SU-DHL-6 (cell line): ENCODE results near the gene POLA1.

ENCODE experiments used
- H2AFZ ChIP-seq: fragments of 200-600 bp; sonication (generic); 2 replicates; pipeline ENCODE4 v1.6.1; 2014; ENCODE audit warnings: low read depth, mild to moderate bottlenecking, moderate library complexity, mixed read lengths, antibody characterized with exemption, low read length; ENCODE audit not compliant: severe bottlenecking
- H3F3A ChIP-seq: fragments of 200-600 bp; shearing (Covaris generic); 2 replicates; pipeline ENCODE4 v1.6.0; 2016; ENCODE audit warnings: antibody characterized with exemption, mild to moderate bottlenecking; ENCODE audit not compliant: insufficient read depth
- H3K27ac ChIP-seq: fragments of 200-600 bp; sonication (generic); 2 replicates; pipeline ENCODE4 v1.5.1; 2016; ENCODE audit warnings: low read depth, mild to moderate bottlenecking, low read length, moderate library complexity, mixed read lengths
- H3K27me3 ChIP-seq: fragments of 200-600 bp; sonication (generic), shearing (Covaris generic); 2 replicates; pipeline ENCODE4 v1.6.0; 2014; ENCODE audit warnings: mild to moderate bottlenecking, low read length
- H3K36me3 ChIP-seq: fragments of 200-600 bp; sonication (generic); 2 replicates; pipeline ENCODE4 v1.6.1; 2014; ENCODE audit warnings: mild to moderate bottlenecking, low read length, mixed read lengths
- H3K4me2 ChIP-seq: fragments of 300-600, 200-600 bp; shearing (Covaris generic), sonication (generic); 2 replicates; pipeline ENCODE4 v1.6.0; 2014; ENCODE audit warnings: low read length, low read depth, mild to moderate bottlenecking; ENCODE audit not compliant: poor library complexity, severe bottlenecking
- H3K4me3 ChIP-seq: fragments of 200-600 bp; sonication (generic); 2 replicates; pipeline ENCODE4 v1.5.1; 2014; ENCODE audit warnings: antibody characterized with exemption, low read length, mild to moderate bottlenecking, mixed read lengths; ENCODE audit not compliant: insufficient read depth, poor library complexity, severe bottlenecking
- H3K79me2 ChIP-seq: fragments of 200-600 bp; sonication (generic); 2 replicates; pipeline ENCODE4 v1.6.1; 2014; ENCODE audit warnings: mild to moderate bottlenecking, low read length, moderate library complexity; ENCODE audit not compliant: insufficient read depth
- H3K9ac ChIP-seq: fragments of 200-600 bp; sonication (generic); 2 replicates; pipeline ENCODE4 v1.7.0; 2014; ENCODE audit warnings: mild to moderate bottlenecking, low read length
- H3K9me2 ChIP-seq: fragments of 200-600 bp; sonication (generic); replicated peaks from 2 replicates; pipeline ENCODE4 v1.6.1; 2014; ENCODE audit warnings: low read length; ENCODE audit not compliant: insufficient read depth
- H3K9me3 ChIP-seq: fragments of 200-600 bp; sonication (generic); 2 replicates; pipeline ENCODE4 v1.6.1; 2014; ENCODE audit warnings: low read length, mixed read lengths; ENCODE audit not compliant: insufficient read depth
- H4K20me1 ChIP-seq: fragments of 200-600 bp; sonication (generic); 2 replicates; pipeline ENCODE4 v1.6.1; 2014; ENCODE audit warnings: low read depth, mild to moderate bottlenecking, antibody characterized with exemption, low read length, moderate library complexity, mixed read lengths
- EZH2phosphoT487 ChIP-seq: fragments of 200-600 bp; sonication (generic), shearing (Covaris generic); conservative IDR thresholded peaks from 2 replicates; pipeline ENCODE4 v1.6.1; 2018; ENCODE audit warnings: mild to moderate bottlenecking, antibody characterized with exemption, low read length, moderate library complexity, mixed read lengths
- TF ChIP-seq, protein P1 (sequence below): fragments of 200-600 bp; sonication (generic); IDR thresholded peaks from one replicate; pipeline ENCODE4 v1.5.1; 2017; ENCODE audit warnings: antibody characterized with exemption, mild to moderate bottlenecking, low read length, moderate library complexity; ENCODE audit not compliant: insufficient read depth, poor library complexity, severe bottlenecking

The POLA1 gene

DNA sequence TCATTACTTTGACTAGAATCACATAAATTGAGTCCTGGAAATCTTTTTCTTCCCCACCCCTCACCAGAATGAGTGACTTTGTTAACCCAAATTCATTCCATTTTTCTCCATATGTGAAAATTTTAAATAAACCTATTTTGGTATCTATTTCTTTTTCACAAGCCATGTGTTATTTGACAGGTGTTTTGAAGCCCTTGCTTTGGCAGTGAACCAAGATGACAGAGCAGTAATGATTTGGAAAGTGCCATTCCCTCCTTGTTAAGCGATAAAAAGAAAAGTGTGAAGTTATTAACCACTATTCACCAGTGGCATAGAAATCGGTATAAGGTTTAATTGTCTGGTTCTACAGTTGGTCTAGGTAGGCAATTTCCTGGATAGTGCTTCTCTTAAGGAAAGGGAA lies 66.1 kb downstream of the POLA1 start:
- Histone ChIP-seq H3K27me3 (no peaks in the 10 kb centered on the region), H3K9me3 (no peaks in the 10 kb centered on the region), H3K4me3 (no peak overlapping the region), H3K9me2 (no peaks in the 10 kb centered on the region), H3K79me2 (no peaks in the 10 kb centered on the region), H4K20me1 (no peaks in the 10 kb centered on the region), H2AFZ (no peak overlapping the region), H3F3A (no peaks in the 10 kb centered on the region), H3K27ac (no peak overlapping the region), H3K36me3 (peaks cover 3% of the 10 kb centered on the region; the same call in 1 of the 2 replicates), H3K4me2 (no peak overlapping the region), H3K9ac (no peak overlapping the region)
- TF ChIP-seq, protein P1, sequence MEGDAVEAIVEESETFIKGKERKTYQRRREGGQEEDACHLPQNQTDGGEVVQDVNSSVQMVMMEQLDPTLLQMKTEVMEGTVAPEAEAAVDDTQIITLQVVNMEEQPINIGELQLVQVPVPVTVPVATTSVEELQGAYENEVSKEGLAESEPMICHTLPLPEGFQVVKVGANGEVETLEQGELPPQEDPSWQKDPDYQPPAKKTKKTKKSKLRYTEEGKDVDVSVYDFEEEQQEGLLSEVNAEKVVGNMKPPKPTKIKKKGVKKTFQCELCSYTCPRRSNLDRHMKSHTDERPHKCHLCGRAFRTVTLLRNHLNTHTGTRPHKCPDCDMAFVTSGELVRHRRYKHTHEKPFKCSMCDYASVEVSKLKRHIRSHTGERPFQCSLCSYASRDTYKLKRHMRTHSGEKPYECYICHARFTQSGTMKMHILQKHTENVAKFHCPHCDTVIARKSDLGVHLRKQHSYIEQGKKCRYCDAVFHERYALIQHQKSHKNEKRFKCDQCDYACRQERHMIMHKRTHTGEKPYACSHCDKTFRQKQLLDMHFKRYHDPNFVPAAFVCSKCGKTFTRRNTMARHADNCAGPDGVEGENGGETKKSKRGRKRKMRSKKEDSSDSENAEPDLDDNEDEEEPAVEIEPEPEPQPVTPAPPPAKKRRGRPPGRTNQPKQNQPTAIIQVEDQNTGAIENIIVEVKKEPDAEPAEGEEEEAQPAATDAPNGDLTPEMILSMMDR: no peak
- no peak for TF ChIP-seq EZH2phosphoT487

DNA sequence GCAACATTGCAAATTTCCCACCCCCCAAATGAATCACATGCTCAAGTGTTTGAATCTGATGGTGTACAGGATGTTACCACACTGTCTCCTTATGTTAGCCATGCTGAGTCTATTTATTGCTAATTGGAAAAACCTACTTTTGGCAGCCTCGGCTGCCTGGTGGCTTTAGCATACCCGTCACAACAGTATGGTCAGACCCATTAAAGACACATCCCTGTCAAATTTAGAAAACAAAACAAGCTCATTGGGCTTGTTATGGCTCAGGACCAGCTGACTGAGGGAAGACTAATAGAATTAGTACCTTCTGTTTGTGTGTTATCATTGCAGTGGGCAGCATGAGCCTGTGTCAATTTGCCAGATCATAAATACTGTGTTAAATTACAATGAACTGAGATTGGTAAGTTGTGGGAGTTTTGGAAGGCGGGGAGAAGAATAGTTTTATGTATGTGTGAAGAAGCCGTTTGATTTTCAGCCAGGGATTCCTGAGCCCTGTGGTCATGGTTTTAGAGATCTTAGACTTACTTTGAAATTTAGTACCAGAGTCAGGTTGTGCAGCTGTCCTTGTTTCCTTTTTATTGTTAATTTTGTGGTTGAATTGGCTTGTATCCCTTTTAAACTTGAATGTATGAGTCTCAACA lies 66.8 kb downstream of the POLA1 start:
- H3K27me3 ChIP-seq: no peaks in the 10 kb centered on the region
- no peak overlapping the region for H3K27ac ChIP-seq
- H3K9me2 ChIP-seq: no peaks in the 10 kb centered on the region
- no peaks in the 10 kb centered on the region for H4K20me1 ChIP-seq
- H3K9ac ChIP-seq: no peak overlapping the region
- H3K79me2 ChIP-seq: no peaks in the 10 kb centered on the region
- H3K9me3 ChIP-seq: no peaks in the 10 kb centered on the region
- TF ChIP-seq, protein P1: no peak
- TF ChIP-seq EZH2phosphoT487: no peak
- no peaks in the 10 kb centered on the region for H3F3A ChIP-seq
- H3K36me3 ChIP-seq: peaks cover 3% of the 10 kb centered on the region; the same call in 1 of the 2 replicates
- no peak overlapping the region for H3K4me3 ChIP-seq
- no peak overlapping the region for H2AFZ ChIP-seq
- H3K4me2 ChIP-seq: no peak overlapping the region

DNA sequence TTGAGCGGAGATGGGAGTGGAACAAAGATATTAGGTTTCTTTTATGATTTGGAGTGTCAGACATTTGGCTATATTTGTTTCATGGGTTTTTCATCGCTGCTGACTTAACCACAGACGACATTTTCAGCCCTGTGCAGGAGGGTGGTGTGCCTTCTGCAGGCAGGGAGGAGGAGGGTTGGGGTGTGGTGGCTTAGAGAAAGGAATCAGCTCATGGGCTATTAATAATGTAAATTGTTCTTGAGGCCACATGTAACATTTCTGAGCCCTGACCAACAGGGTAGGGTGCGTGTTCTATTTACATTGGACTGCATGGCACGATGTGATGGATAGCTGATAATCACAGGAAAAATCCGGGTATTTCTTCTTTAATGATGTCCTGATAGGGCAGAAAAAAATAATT lies 67.6 kb downstream of the POLA1 start:
- no peaks in the 10 kb centered on the region for H3K79me2 ChIP-seq
- no peaks in the 10 kb centered on the region for H3F3A ChIP-seq
- H3K4me3 ChIP-seq: no peak overlapping the region
- no peaks in the 10 kb centered on the region for H3K9me3 ChIP-seq
- H3K9me2 ChIP-seq: no peaks in the 10 kb centered on the region
- 0 out of 2 replicates have a peak, but pooled peaks cover 3% of the 10 kb centered on the region for H3K36me3 ChIP-seq
- no peak overlapping the region for H3K27ac ChIP-seq
- no peaks in the 10 kb centered on the region for H3K27me3 ChIP-seq
- TF ChIP-seq EZH2phosphoT487: no peak
- TF ChIP-seq, protein P1: no peak
- no peaks in the 10 kb centered on the region for H4K20me1 ChIP-seq
- H2AFZ ChIP-seq: no peak overlapping the region
- no peak overlapping the region for H3K4me2 ChIP-seq
- H3K9ac ChIP-seq: no peak overlapping the region
